Upper lobe of left lung (tissue), 6 donors: ENCODE measurements around the gene CA6. TPM values are rescaled to one million over a fixed set of nuclear protein-coding genes. Genes with fewer than 3 reads are reported as not detected.

Source experiments
- ATAC-seq, 2 donors: fragments of 200-7000 bp; cut with Tn5 transposase; one replicate each; pipeline ENCODE4 v1.9.1; 2022; ENCODE audit warnings: mild to moderate bottlenecking in 2 of 2, moderate library complexity in 2 of 2; ENCODE audit not compliant: low FRiP score in 2 of 2
- DNase-seq, 2 donors: peaks; one replicate each; pipeline ENCODE4 v3.0.0-alpha.2; 2019 to 2020
- H3K27ac ChIP-seq, 4 donors: fragments of 200-600 bp; sonication (generic); one replicate each; pipeline ENCODE4 v1.5.1; 2016 to 2019
- H3K27me3 ChIP-seq, 4 donors: fragments of 200-600 bp; sonication (generic); one replicate each; pipeline ENCODE4 v1.5.1; 2017 to 2019
- H3K36me3 ChIP-seq, 4 donors: fragments of 200-600 bp; sonication (generic); one replicate each; pipeline ENCODE4 v1.5.1; 2016 to 2019
- H3K4me1 ChIP-seq, 4 donors: fragments of 200-600 bp; sonication (generic); one replicate each; pipeline ENCODE4 v1.5.1; 2018 to 2019
- H3K4me3 ChIP-seq, 4 donors: fragments of 200-600 bp; sonication (generic); one replicate each; pipeline ENCODE4 v1.5.1; 2017 to 2019; ENCODE audit warnings: mild to moderate bottlenecking in 2 of 4, moderate library complexity in 1 of 4
- H3K9me3 ChIP-seq, 4 donors: fragments of 200-600 bp; sonication (generic); one replicate each; pipeline ENCODE4 v1.5.1; 2018 to 2019
- EP300 ChIP-seq, 4 donors: sonication (generic); formaldehyde crosslinking; IDR thresholded peaks; one replicate each; pipeline ENCODE4 v1.5.1; 2017; ENCODE audit warnings: antibody characterized with exemption in 4 of 4, control low read depth in 2 of 4
- POLR2A ChIP-seq, 4 donors: fragments of 450-650 bp; IDR thresholded peaks; one replicate each; pipeline ENCODE4 v1.5.1; 2016 to 2017; ENCODE audit warnings: antibody characterized with exemption in 4 of 4, mild to moderate bottlenecking in 2 of 4
- POLR2AphosphoS5 ChIP-seq, 2 donors: sonication (generic); formaldehyde crosslinking; IDR thresholded peaks; one replicate each; pipeline ENCODE4 v1.5.1; 2017; ENCODE audit warnings: antibody characterized with exemption in 2 of 2
- WGBS, 2 donors: methylation state at CpG; one replicate each; pipeline ENCODE4 v1.1.5; 2017 to 2018; 5-methylcytosine and 5-hydroxymethylcytosine counted together
- total RNA-seq, 6 donors: library from RNA; depleted of rRNA in 4 of 6; stranded (reverse); fragments of >200 nt in 4 of 6; gene quantifications; one replicate each; pipeline versions ENCODE4 v1.1.0 to v1.2.1, GENCODE V29; 2016 to 2021
- TF ChIP-seq, protein P1 (sequence below), 6 experiments: fragments of 450-650 bp in 4 of 6; fragments of 200-600 bp in 2 of 6; sonication (generic) in 2 of 6; IDR thresholded peaks; one replicate each; pipeline ENCODE4 v1.5.1; 2016 to 2019; ENCODE audit warnings: antibody characterized with exemption in 6 of 6
- donor health status: DM: no; HTN: no; CAD: no; lungs with moderate emphysema.
- donor health status: DM: no; HTN: yes; CAD: no; lungs with severe emphysema.

The CA6 gene
- total RNA-seq, 6 donors from 2014 or later = not detected

DNA sequence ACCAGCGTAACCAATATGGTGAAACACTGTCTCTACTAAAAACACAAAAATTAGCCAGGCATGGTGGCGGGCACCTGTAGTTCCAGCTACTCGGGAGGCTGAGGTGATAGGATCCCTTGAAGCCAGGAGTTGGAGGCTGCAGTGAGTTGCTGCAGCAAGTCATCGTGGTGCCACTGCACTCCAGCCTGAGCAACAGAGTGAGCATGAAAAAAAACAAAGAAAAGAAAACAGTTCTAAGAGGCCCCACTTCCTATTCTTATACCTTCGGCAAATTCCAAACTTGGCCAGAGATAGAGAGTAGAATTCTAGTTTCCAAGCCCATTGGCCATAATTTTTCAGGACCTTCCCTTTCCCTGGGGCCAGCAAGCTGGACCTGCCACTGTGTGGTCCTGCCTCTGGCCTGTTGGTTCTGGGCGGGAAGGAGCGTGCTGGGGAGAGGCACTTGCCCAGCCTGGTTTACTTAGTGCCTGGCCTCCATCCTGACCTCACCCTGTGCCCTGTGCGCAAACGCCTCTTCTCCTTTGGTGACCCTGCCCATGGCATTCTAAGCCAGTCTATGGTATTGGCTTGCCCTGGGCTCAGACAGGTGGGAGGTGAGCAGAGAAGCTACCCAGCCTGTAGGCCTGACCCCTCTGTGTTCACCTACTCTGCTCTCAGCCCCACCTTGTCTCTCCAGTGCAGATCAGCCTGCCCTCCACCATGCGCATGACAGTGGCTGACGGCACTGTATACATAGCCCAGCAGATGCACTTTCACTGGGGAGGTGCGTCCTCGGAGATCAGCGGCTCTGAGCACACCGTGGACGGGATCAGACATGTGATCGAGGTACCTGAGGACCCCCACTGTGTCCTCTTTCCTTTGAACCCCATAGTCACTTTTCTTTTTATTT, 11.0 kb downstream of the CA6 start:
- ATAC-seq = peak; percentile 17 to 40
- WGBS, 2 donors = 85 to 92% methylated on average over 12 to 17 of the region's 17 CpGs
- H3K27ac ChIP-seq = no peak overlapping the region

DNA sequence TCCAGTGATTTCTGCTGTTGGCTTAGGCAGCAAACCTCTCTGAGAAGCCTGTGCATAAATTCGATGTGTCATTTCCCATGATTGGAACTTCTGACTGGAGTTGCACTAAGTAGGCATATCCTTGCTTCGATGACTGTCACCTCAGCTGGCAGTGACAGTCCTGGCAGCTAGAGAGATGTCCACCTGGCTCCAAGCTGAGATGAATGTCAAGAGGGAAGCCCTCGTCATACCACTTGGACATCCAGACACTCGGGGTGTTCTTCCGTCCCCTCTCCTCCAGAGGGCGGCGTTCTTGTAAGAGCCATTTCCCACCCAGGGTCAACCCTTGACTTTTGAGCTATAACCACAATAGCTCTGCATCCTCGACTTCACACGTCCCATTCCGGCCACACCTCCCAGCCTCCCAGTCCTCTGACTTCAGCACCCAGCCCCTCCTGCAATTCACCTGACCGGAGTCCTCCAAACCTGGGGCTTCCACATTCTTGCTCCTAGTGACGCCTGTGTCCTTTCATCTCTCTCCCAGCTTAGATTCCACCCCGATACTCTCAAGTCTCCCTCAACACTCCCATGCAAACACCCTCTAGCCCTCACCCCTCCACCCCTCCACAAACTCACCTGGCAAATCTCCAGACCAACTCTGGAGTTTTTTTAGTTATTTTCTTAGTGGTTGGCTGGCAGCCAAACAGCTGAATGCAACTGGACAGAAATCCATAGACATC, 17.3 kb downstream of the CA6 start:
- DNase-seq = peak in 1 of 2 donors; percentile 86
- no peaks in the 10 kb centered on the region for H3K9me3 ChIP-seq
- peaks cover 0 to 14% (median 8%) of the 10 kb centered on the region in 4 donors for H3K4me1 ChIP-seq
- TF ChIP-seq POLR2A (IDR thresholded peaks at IDR 0.05) (no peak), POLR2AphosphoS5 (IDR thresholded peaks at IDR 0.05) (no peak), EP300 (IDR thresholded peaks at IDR 0.05) (no peak)
- TF ChIP-seq, protein P1, sequence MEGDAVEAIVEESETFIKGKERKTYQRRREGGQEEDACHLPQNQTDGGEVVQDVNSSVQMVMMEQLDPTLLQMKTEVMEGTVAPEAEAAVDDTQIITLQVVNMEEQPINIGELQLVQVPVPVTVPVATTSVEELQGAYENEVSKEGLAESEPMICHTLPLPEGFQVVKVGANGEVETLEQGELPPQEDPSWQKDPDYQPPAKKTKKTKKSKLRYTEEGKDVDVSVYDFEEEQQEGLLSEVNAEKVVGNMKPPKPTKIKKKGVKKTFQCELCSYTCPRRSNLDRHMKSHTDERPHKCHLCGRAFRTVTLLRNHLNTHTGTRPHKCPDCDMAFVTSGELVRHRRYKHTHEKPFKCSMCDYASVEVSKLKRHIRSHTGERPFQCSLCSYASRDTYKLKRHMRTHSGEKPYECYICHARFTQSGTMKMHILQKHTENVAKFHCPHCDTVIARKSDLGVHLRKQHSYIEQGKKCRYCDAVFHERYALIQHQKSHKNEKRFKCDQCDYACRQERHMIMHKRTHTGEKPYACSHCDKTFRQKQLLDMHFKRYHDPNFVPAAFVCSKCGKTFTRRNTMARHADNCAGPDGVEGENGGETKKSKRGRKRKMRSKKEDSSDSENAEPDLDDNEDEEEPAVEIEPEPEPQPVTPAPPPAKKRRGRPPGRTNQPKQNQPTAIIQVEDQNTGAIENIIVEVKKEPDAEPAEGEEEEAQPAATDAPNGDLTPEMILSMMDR (IDR thresholded peaks at IDR 0.05) = peak in 5 of 6 experiments; percentile 22 to 58 (median 42)
- ATAC-seq = peak; percentile 65 to 93
- H3K27me3 ChIP-seq = no peaks in the 10 kb centered on the region
- 25 to 26% methylated on average over 11 to 13 of the region's 13 CpGs for WGBS, 2 donors
- H3K4me3 ChIP-seq = no peak overlapping the region
- no peaks in the 10 kb centered on the region for H3K36me3 ChIP-seq
- peak overlapping the region in 2 of 4 donors; percentile 30 to 60 for H3K27ac ChIP-seq

More for the DNA sequence above, 11.0 kb downstream of the CA6 start:
- Histone ChIP-seq H3K4me1 (no peaks in the 10 kb centered on the region), H3K4me3 (no peak overlapping the region), H3K27me3 (no peaks in the 10 kb centered on the region), H3K9me3 (no peaks in the 10 kb centered on the region), H3K36me3 (no peaks in the 10 kb centered on the region)
- DNase-seq = no peak
- TF ChIP-seq, protein P1 (IDR thresholded peaks at IDR 0.05) = no peak
- no peak for TF ChIP-seq POLR2A (IDR thresholded peaks at IDR 0.05)
- TF ChIP-seq EP300 (IDR thresholded peaks at IDR 0.05) = no peak
- TF ChIP-seq POLR2AphosphoS5 (IDR thresholded peaks at IDR 0.05) = no peak

DNA sequence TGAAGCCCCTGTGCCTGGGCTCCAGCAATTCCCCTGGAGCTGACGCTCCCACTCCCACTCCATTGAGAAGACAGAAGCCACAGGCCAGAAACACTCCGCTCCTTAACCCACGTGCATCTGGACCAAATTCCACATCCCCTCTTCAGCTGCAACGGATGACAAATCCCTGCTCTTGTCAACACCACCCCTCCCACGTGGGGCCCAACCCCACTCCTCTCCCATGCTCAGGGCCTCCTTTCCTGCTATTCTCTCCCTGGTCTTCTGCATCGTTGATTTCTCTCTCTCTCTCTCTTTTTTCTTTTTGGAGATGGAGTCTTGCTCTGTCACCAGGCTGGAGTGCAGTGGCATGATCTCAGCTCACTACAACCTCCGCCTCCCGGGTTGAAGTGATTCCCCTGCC, 18.3 kb downstream of the CA6 start:
- Histone ChIP-seq H3K4me3 (no peak overlapping the region), H3K4me1 (peaks cover 0 to 14% (median 8%) of the 10 kb centered on the region in 4 donors), H3K27me3 (no peaks in the 10 kb centered on the region), H3K9me3 (no peaks in the 10 kb centered on the region), H3K27ac (no peak overlapping the region), H3K36me3 (no peaks in the 10 kb centered on the region)
- TF ChIP-seq POLR2AphosphoS5 (IDR thresholded peaks at IDR 0.05) (no peak), EP300 (IDR thresholded peaks at IDR 0.05) (no peak), POLR2A (IDR thresholded peaks at IDR 0.05) (no peak)
- TF ChIP-seq, protein P1 (IDR thresholded peaks at IDR 0.05) = no peak
- ATAC-seq (no peak), DNase-seq (no peak)
- 63 to 66% methylated on average over 8 of the region's 8 CpGs for WGBS, 2 donors

DNA sequence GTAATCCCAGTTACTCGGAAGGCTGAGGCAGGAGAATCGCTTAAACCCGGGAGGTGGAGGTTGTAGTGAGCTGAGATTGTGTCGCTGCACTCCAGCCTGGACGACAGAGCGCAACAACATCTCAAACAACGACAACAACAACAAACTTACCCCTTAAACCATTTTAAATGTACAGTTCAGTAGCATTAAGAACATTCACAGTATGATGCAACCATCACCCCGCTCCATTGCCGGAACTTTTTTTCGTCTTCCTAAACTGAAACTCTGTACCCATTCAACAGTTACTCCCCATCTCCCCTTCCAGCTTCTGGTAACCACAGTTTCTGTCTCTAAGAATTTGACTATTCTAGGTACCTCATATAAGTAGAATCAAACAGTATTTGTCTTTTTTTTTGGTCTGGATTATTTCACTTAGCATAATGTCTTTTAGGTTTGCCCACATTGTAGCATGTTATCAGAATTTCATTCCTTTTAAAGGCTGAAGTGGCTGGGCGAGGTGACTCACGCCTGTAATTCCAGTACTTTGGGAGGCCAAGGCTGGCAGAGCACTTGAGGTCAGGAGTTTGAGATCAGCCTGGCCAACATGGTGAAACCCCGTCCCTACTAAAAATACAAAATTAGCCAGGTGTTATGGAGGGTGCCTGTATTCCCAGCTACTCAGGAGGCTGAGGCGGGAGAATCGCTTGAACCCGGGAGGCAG, 19.6 kb downstream of the CA6 start:
- no peaks in the 10 kb centered on the region for H3K9me3 ChIP-seq
- 83 to 87% methylated on average over 16 of the region's 16 CpGs for WGBS, 2 donors
- DNase-seq (peak in 1 of 2 donors; percentile 54), ATAC-seq (no peak)
- TF ChIP-seq, protein P1 (IDR thresholded peaks at IDR 0.05) = no peak
- TF ChIP-seq EP300 (IDR thresholded peaks at IDR 0.05) = peak in 1 of 4 donors; percentile 19
- peaks cover 0 to 14% (median 8%) of the 10 kb centered on the region in 4 donors for H3K4me1 ChIP-seq
- H3K27ac ChIP-seq = peak overlapping the region in 1 of 4 donors; percentile 12
- H3K4me3 ChIP-seq = no peak overlapping the region
- no peaks in the 10 kb centered on the region for H3K27me3 ChIP-seq
- H3K36me3 ChIP-seq = no peaks in the 10 kb centered on the region
